GM21528 (cell line): ENCODE results near the gene MAN2A2.
"Not testable (repeated sequence)": the region's sequence is repeated elsewhere in the genome, so short reads cannot be mapped to it uniquely, and the experiment has no call there.

ENCODE experiments used
- ATAC-seq: cut with Tn5 transposase; IDR thresholded peaks from one replicate; pipeline ENCODE4 v1.9.1; 2021; ENCODE audit warnings: mild to moderate bottlenecking, moderate library complexity; ENCODE audit not compliant: unreplicated experiment, low FRiP score

Gene MAN2A2

DNA sequence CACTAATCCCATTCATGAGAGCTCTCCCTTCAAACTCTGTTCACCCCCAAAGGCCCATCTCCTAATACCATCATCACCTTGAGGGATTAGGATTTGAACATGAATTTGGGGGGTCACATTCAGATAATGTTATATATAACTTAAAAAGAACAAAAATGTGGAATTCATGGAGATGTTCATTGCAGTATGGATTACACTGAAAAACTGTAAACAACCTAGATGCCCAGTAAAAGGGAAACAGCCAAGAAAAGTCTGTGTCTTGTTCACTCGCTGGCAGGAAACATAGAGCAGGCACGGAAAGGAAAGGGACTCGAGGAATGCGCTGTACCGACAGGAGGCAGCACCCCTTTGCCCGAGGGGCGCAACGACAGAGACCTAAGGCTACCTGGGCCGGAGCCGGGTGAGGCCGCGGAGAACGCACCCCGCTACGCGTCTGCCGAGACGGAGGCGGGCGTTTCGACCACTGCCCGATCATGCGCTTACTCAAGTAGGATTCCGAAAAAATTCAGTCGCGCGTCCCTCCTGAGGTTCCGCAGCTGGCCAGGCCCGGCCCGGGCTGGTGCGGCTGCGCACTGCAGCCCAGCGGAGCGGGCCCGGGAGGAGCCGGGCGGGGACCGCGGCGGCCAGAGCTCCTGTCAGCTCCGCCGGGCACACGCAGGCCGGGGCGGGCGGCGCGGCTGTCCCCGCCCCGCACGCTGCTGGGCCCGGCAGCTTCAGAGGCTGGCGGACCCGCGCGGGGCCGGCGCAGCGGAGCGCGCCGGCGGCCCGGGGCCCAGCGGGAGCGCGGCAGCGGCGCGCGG is 862 bp upstream of the MAN2A2 start:
- ATAC-seq = peak; percentile 72

DNA sequence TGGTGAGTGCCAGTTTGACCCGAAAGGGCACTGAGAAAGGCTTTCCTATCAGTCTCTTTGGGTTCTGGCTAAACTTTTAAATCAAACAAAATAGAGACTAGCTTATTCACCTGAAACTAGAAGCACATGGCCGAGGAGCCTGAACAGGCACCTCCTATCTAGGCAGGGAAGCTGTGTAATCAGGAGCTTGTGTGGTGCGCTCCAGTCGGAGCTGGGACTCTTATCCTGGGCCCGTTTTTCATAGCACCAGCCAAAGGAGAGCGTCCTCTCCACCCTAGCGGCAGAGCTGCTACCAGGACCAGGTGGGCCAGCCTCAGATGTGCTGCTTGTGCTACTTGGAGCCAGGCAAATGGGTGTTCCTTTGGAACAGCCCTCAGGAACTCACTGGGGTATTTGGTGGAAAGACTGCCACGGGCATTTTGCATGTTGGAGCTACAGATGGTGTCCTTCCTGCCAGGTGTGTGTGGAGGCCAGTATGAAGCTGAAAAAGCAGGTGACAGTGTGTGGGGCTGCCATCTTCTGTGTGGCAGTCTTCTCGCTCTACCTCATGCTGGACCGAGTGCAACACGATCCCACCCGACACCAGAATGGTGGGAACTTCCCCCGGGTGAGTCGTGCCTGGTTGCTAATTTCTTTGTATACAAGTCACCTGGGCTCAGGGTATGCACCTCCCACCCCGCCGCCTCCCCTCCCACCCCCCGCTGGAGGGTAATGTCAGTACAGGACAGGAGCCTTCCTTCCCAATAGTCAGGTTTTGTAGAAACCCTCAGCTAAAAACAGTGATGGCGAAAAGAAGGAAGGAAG is 833 bp downstream of the MAN2A2 start:
- no peak for ATAC-seq

DNA sequence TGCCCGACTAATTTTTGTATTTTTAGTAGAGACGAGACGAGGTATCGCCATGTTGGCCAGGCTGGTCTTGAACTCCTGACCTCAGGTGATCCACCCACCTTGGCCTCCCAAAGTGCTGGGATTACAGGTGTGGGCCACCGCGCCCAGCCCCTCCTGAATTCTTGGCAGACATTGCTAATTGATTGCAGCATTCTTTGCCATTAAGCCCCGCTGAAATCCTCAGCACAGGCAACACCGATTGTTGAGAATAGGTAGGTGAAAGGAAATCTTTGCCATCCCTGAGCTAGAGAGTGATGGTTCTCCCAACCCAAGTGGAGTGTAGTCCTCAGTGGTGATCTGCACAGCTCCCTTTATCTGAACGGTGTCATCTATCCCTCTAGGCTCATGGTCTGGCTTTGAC is 1.6 kb downstream of the MAN2A2 start:
- no peak for ATAC-seq

DNA sequence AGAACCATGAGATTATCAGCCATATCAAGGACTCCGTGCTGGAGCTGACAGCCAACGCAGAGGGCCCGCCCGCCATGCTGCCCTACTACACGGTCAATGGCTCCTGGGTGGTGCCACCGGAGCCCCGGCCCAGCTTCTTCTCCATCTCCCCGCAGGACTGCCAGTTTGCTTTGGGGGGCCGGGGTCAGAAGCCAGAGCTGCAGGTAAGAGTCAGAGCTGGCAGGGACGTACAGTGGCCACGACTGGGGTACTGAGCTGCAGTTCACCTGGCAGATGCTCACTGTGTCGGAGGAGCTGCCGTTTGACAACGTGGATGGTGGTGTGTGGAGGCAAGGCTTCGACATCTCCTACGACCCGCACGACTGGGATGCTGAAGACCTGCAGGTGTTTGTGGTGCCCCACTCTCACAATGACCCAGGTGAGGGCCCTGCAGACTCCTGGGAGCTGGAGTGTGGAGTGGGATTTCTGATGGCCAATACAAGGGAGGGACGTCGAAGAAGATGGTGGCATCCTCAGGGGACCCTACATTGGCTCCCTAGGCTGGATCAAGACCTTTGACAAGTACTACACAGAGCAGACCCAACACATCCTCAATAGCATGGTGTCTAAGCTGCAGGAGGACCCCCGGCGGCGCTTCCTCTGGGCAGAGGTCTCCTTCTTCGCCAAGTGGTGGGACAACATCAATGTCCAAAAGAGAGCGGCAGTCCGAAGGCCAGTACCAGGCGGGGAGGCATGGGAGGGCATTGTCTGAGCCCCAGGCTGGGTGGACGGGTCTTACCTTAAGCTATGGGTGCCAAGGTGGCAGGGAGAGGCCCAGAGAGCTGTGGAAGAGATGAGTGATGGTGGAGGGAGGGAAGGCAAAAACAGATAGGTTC is 2.4 kb downstream of the MAN2A2 start:
- ATAC-seq = no peak

DNA sequence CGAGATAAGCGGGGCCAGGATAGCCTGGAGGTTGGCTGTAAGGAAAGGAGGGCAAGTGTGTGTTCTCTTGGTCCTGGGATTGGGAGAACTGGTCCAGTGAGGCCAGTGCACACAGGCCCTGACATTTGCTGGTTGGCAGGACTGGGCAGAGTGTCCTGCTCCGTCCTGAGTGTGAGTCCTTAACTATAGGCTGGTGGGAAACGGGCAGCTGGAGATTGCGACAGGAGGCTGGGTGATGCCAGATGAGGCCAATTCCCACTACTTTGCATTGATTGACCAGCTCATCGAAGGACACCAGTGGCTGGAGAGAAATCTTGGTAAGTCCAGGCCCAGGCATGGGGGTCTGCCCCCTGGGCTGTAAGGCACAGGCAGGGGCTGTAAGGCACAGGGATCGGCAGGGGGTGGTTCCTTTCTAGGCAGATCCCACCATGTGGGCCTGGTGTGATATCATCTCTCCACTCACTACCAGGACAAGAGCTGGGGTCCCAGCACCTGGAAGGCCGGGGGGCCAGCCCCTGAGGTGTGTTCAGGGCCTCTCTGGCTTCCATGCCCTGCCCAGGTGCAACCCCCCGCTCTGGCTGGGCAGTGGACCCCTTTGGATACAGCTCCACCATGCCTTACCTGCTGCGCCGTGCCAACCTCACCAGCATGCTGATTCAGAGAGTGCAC is 3.2 kb downstream of the MAN2A2 start:
- ATAC-seq = no peak

DNA sequence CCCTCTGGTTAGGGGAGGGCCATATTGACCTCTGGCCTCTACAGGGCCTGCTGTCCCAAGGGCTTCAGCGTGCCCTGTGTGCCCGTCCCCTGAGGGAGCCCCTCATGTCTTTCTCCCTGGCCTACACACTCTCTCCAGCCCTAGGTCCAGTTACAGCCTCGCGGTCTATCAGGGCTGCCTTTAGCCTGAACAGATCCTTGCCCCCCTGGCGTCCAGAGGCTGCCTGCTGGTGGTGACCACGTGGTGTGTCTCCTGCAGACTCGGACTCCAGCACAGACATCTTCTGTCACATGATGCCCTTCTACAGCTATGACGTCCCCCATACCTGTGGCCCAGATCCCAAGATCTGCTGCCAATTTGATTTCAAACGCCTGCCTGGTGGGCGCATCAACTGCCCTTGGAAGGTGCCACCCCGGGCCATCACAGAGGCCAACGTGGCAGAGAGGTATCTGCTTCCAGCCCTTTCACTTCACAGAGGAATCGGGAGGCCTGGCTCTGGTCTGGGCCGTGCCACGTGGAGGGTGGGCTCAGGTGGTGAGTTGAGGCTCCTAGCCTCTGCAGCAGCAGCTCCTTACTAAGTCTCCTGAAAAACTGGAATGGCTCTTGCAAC is 4.1 kb downstream of the MAN2A2 start:
- ATAC-seq = no peak

DNA sequence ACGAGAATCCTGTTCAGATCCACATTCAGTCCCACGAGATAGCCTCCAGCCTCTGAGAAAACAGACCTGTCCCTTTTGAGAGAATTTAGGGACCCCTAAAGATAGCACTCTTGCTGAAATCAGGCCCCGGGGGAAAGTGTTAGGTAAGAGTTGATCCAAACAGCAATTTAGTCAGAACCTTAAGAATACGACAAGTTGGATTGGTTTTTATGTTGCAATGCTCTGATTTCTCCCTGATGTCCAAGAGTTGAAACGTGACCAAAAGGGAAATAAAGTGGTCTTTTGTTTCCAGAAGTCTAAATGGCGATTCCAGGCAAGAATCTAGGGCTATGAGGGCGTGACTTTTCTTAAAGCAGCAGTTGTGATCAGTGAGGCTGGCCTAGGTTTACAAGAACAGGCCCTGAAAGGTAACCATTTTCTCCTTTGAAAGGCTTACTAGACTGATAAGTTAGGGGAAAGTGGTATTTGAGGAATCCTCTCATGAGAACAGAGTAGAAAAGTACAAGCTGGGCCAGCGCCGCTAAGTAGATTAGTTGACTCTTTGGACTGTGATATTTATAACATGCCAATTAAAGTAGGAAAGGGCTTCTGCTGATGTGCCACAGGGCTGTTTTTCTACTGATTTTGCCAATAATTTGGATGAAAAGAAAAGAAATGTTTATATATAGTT is 4.9 kb downstream of the MAN2A2 start:
- no peak for ATAC-seq

DNA sequence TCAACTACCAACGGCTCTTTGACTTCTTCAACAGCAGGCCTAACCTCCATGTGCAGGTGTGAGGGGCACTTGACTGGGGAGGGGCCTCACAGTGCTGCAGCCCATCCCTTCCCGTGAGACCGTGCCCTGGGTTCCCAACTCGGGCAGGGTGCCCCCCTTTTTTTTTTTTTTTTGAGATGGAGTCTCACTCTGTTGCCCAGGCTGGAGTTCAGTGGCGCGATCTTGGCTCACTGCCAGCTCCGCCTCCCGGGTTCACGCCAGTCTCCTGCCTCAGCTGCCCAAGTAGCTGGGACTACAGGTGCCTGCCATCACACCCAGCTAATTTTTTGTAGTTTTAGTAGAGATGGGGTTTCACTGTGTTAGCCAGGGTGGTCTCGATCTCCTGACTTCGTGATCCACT is 6.3 kb downstream of the MAN2A2 start:
- not testable (repeated sequence) for ATAC-seq

DNA sequence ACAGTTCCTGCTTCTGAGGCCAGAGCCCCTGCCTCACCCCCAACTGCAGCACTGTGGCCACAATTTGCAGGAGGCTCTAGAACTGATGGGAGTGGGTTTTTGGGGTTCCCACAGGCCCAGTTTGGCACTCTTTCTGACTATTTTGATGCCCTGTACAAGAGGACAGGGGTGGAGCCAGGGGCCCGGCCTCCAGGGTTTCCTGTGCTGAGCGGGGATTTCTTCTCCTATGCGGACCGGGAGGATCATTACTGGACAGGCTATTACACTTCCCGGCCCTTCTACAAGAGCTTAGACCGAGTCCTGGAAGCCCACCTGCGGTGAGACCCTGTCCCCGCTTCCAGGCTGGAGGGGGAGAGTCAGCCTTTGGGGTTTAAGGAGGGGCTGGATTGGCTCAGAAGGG is 6.9 kb downstream of the MAN2A2 start:
- ATAC-seq = no peak

DNA sequence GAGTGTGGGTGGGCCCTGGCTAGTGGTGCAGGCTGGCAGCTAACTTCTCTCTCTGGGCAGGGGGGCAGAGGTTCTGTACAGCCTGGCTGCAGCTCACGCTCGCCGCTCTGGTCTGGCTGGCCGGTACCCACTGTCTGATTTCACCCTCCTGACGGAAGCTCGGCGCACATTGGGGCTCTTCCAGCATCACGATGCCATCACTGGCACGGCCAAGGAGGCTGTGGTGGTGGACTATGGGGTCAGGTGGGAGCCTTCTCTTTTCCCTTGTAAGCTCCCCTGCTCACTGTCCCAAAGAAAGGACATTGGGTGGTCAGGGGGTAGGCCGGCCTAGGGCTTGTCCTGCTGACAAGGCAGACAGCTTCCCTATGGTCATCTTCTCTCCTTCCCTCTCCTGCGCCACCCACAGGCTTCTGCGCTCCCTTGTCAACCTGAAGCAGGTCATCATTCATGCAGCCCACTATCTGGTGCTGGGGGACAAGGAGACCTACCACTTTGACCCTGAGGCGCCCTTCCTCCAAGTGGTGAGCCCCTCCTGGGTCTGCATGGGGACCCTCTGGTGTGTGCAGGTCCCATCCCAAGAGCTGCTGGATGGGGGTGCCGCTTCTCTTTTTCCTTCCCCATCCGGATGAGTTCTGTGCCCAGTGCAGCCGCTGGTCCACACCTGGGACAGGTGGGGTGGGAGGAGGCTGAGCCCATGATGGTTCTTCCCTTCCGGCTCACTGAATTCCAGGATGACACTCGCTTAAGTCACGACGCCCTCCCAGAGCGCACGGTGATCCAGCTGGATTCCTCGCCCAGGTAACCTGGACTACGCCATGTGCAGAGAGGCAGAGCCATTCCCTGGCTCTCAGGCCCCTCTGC is 7.6 kb downstream of the MAN2A2 start:
- ATAC-seq = no peak

DNA sequence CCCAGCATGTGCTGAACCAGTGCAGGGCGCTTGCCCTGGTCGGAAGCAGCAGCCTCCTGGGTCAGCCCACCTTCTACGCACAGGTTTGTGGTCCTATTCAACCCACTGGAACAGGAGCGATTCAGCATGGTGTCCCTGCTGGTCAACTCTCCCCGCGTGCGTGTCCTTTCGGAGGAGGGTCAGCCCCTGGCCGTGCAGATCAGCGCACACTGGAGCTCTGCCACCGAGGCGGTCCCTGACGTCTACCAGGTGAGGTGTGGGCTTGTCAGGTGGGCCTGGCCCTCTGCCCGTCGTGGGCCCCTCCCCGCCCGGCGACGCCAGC is 8.2 kb downstream of the MAN2A2 start:
- ATAC-seq = no peak

DNA sequence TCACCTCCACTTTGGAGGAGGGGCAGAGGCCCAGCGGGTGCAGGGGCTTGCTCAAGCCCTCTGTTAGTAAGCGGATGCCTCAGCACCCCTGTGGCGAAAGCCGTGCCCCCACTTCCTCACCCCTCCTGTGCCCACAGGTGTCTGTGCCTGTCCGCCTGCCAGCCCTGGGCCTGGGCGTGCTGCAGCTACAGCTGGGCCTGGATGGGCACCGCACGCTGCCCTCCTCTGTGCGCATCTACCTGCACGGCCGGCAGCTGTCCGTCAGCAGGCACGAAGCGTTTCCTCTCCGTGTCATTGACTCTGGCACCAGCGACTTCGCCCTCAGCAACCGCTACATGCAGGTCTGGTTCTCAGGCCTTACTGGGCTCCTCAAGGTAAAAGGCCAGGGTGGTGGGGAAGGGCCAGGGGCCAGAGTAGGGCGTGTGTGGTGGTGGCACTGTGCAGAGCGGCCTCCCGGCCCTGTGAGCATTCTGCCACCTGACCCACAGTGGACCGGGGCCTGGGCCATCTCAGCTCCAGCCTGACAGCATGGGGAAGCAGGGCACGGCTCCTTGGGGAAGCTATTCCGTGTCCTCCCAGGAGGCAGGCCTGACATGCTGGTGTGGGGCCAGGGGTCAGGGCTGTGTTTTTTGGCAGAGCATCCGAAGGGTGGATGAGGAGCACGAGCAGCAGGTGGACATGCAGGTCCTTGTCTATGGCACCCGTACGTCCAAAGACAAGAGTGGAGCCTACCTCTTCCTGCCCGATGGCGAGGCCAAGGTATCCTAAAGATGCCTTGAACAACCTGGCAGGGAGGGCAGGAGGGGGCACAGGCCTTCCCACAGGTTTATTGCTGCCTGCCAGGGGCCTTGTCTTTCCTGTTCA is 9.0 kb downstream of the MAN2A2 start:
- ATAC-seq = no peak

DNA sequence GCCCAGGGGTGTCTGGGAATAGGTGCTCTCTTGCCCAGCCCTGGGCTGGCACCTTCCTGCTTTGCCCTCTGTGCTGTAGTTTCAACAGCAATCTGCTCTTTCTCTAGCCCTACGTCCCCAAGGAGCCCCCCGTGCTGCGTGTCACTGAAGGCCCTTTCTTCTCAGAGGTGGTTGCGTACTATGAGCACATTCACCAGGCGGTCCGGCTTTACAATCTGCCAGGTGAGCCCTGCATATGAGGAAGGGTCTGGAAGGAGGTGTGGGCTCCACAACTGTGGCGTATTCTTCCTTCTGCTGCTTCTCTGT is 9.6 kb downstream of the MAN2A2 start:
- no peak for ATAC-seq

DNA sequence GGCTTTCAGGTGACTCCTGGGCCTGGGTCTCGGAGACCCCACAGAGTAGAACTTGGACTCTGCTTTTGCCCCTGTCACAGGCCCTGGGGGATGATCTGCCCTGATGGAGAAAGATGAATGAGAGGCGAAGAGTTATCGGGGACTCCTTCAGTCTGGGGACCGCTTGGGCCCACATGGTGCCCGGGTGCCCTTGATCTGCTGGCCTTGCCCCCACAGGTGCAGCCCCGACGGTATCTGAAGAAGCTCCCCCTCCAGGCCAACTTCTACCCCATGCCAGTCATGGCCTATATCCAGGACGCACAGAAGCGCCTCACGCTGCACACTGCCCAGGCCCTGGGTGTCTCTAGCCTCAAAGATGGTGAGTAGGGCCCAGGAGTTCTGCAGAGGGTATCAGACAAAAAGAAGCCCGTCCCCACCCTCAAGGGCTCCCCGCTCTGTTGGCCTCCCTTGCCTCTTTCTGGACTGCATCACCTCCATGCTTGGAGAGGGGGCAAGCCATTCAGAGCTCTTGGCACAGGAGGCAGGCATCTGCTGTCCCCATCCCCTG is 10.4 kb downstream of the MAN2A2 start:
- ATAC-seq = no peak

DNA sequence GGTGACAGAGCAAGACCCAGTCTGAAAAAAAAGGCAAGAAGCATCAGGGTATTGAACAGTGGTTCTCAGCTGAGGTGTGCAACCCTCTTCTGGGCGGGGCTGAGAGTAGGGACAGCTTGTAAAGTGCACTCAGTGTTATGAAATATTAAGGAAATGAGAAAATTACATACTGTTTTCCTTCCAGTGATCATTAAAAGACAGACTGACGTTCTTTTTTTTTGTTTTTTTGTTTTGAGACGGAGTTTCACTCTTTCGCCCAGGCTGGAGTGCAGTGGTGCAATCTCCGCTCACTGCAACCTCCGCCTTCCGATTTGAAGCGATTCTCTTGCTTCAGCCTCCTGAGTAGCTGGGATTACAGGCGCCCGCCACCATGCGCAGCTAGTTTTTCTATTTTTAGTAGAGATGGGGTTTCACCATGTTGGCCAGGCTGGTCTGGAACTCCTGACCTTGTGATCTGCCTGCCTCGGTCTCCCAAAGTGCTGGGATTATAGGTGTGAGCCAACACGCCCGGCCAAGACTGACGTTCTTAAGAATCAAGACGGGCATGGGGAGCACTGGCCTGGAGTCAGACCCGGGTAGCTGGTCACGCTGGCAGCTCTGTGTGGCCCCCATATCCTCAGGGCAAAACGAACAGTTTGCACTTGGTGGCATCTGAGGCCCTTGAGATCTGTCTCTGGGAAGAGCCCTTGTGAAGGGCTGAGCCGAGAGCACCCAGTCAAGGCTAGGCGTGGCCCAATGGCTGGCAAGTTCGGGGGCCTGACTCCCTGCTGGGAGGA is 11.4 kb downstream of the MAN2A2 start:
- no peak for ATAC-seq

DNA sequence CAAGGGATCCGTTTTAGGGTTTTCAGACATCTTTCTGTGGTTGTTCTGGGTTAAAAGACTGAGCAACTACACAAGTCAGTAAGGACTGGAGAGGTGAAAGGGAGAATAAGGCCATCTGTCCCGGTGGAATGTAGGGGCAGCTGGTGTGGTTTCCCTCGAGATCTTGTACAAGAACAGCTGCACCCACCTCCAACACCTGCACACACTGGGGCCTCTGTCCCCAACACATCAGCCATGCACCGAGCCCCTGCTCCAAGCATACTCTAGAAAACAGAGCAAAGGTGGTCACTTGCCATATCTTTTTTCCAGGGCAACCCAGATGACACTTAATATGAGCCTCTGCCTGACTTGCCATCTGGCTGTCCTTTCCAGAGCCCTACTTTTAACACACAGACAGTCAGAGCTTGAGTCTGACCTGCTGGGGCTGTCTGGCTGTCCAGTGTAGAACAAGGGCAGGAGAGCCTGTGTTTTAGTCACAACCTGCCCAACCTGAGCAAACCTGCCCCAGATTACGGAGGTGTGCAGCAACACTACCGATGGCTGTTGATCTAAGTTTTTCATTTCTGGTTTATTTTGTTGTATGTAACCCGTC is 12.2 kb downstream of the MAN2A2 start:
- no peak for ATAC-seq
